Prostate gland (tissue), 2 donors: ENCODE data around the gene ANKFY1.

Experiments used
- CTCF ChIP-seq, 4 experiments: fragments of 200-600 bp in 2 of 4; fragments of 450-650 bp in 2 of 4; sonication (generic) in 2 of 4; IDR thresholded peaks; 1 replicate in 3 of 4; 2 replicates in 1 of 4; pipeline ENCODE4 v1.5.1; 2016 to 2019; ENCODE audit warnings: antibody characterized with exemption in 4 of 4, mild to moderate bottlenecking in 2 of 4, moderate library complexity in 2 of 4
- POLR2A ChIP-seq: fragments of 450-650 bp; IDR thresholded peaks from one replicate; pipeline ENCODE4 v1.6.1; 2016; ENCODE audit warnings: antibody characterized with exemption, mild to moderate bottlenecking

- TF ChIP-seq POLR2A (no peak), CTCF (IDR thresholded peaks at IDR 0.05) (no peak)
These were observed 59.6 kb downstream of the ANKFY1 start for GRCh38 chr17:4204190-4204589.
